GM12874 (cell line): ENCODE measurements around the gene MND1.

ENCODE experiments used
- TF ChIP-seq, protein P1 (sequence below): IDR thresholded peaks from 2 replicates; pipeline ENCODE4 v1.5.1; 2011; ENCODE audit warnings: low read depth, mild to moderate bottlenecking, control low read depth, low read length, moderate library complexity; ENCODE audit not compliant: insufficient read depth

MND1 gene

DNA sequence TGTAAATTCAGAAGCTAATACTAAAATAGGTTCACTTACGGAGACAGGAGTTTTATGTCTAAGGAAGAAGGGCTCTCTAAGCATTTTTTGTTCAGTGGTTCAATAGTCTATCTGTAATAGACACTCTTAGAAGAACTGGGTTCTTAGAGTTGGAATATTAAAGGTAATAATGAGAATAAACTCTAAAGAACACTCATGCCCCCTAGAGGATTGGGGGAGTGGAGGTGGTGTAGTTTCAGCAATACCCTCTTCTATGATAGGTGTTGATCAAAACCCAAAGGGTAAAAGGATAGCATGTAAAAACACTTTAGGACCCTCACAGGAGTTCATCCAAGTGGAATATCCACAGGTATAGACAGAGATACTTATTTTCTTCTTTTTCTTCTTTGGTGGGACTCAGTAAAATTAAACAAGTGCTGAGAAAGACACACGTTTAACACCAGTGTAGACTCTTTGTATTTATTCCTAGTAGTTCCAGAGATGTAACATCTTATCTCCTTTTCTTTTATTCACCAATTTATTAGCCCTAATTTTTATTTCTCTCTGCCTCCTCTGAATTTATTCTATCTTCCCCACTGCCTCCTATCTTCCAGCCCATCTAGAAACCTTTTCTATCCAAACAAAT lies 25.7 kb upstream of the MND1 start:
- TF ChIP-seq, protein P1, sequence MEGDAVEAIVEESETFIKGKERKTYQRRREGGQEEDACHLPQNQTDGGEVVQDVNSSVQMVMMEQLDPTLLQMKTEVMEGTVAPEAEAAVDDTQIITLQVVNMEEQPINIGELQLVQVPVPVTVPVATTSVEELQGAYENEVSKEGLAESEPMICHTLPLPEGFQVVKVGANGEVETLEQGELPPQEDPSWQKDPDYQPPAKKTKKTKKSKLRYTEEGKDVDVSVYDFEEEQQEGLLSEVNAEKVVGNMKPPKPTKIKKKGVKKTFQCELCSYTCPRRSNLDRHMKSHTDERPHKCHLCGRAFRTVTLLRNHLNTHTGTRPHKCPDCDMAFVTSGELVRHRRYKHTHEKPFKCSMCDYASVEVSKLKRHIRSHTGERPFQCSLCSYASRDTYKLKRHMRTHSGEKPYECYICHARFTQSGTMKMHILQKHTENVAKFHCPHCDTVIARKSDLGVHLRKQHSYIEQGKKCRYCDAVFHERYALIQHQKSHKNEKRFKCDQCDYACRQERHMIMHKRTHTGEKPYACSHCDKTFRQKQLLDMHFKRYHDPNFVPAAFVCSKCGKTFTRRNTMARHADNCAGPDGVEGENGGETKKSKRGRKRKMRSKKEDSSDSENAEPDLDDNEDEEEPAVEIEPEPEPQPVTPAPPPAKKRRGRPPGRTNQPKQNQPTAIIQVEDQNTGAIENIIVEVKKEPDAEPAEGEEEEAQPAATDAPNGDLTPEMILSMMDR, result peak; percentile 51; the same call in 1 of the 2 replicates

DNA sequence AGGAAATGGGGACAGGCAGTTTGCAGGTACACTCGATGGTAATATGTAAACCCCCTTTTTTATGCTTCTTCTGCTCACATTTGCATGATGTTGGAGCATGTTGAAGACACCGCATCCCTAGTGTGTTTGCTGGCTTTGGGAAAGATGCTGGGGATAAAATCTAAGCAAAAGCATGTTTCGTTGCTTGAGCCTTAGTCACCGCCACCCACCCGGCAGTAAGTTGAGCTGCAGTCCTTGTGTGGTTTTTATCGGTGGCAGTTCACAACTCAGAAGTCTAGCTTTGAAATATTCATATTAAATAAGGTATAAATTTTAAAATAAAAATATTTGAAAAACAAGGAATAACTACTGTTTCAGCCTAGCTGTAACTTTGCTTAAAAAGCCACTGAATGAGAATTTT lies 21.7 kb upstream of the MND1 start:
- TF ChIP-seq, protein P1, result no peak

DNA sequence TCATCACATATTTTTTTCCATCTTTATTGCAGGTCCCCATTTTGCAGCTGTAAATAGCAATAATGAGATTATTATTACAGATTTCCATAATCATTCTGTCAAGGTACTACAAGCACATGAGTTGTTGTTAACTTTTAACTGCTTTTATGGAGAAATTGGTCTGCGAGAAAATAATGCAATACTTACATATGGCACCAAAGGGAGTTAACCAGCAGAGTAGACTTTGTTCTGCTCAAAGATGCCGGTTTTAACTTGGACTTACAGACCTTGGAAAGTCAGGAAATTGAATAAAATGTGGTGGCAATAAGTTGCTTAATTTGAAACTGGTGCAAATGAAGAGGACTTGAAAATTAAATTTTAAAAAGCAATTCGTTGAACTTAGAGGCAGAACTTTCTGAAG lies 20.4 kb upstream of the MND1 start:
- TF ChIP-seq, protein P1, result no peak

DNA sequence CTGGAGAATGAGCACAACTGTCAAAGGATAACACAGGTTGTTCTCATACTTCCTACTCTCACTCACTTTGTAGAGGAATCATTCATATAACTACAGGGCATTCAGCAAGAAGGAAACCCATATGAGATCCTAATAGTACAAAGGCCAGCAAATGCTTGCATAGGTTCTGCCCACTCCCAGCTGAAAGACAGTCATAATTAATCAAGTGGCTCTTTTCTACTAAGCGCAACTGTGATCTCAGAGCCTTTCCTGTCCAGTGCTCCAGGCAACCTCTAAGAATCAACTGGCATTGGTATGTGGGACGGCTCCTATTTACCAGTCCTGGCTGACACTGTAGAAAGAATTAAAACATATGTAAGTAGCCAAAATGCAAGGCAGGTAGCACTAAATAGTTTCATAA lies 18.9 kb upstream of the MND1 start:
- TF ChIP-seq, protein P1, result no peak

DNA sequence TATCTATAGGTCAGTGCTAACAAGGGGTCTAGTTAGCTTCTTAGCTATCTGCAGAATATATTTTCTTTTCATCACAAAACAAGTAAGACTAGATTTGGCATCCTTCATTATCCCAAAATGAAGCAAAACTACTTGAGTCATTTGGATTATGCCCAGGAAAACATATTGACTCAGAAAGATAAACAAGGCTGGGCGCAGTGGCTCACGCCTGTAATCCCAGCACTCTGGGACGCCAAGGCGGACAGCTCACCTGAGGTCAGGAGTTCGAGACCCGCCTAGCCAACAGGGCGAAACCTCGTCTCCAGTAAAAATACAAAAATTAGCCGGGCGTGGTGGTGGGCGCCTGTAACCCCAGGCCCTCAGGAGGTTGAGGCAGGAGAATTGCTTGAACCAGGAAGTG lies 18.0 kb upstream of the MND1 start:
- TF ChIP-seq, protein P1, result no peak

DNA sequence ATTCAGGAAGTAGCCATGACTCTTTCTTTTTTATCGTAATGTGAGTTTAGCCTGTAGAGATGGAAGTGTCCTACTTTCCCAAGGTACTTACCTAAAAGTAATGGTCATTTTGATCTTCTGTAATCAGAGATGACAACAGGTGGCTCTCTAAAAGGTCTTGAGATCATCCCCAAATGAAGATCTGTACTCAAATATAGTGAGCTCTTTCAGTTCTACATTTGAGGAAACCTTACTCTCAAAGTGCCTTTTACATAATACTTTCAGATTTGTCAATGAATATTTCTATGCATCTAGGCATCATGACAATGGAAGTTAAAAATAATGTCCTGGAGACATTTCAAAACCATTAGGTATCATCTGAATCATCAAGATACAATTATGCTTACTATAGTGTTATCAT lies 17.2 kb upstream of the MND1 start:
- TF ChIP-seq, protein P1, result no peak

DNA sequence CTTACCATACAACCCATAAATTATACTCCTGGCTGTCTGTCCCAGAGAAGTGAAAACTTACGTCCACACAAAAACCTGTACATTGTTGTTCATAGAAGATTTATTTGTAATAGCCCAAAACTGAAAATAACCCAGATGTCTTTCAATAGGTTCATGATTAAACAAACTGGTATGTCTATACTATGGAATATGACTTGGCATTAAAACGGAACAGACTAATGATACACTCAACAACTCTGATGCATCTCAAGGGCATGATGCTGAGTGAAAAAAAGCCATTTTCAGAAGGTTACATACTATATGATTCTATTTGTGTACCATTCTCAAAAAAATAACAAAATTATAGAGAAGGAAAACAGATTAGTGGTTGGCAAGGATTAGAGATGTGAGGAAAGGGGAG lies 11.6 kb upstream of the MND1 start:
- TF ChIP-seq, protein P1, result no peak
